OCI-LY1 (cell line): Measurements from ENCODE around the gene OTUB1.

Experiments used
- H2AFZ ChIP-seq: fragments of 200-600 bp; sonication (generic), shearing (Covaris generic); 2 replicates; pipeline ENCODE4 v1.6.0; 2014; ENCODE audit warnings: antibody characterized with exemption, mild to moderate bottlenecking, low read length
- H3F3A ChIP-seq: fragments of 200-600 bp; sonication (generic), shearing (Covaris generic); 2 replicates; pipeline ENCODE4 v1.6.0; 2014; ENCODE audit warnings: mild to moderate bottlenecking, antibody characterized with exemption, low read length, moderate library complexity; ENCODE audit not compliant: insufficient read depth
- H3K27ac ChIP-seq: fragments of 200-600 bp; sonication (generic); 2 replicates; pipeline ENCODE4 v1.5.1; 2014; ENCODE audit warnings: low read length, mixed run types, mild to moderate bottlenecking, low read depth; ENCODE audit not compliant: poor library complexity, severe bottlenecking
- H3K27me3 ChIP-seq: fragments of 200-600 bp; sonication (generic); 2 replicates; pipeline ENCODE4 v1.6.0; 2014; ENCODE audit warnings: antibody characterized with exemption, mild to moderate bottlenecking, low read length, moderate library complexity; ENCODE audit not compliant: insufficient read depth
- H3K36me3 ChIP-seq: fragments of 200-600 bp; sonication (generic); 2 replicates; pipeline ENCODE4 v1.6.1; 2014; ENCODE audit warnings: mild to moderate bottlenecking, antibody characterized with exemption, low read length, moderate library complexity, mixed read lengths; ENCODE audit not compliant: insufficient read depth
- H3K4me1 ChIP-seq: fragments of 200-600 bp; sonication (generic); 2 replicates; pipeline ENCODE4 v1.5.1; 2014; ENCODE audit warnings: mild to moderate bottlenecking, low read length, moderate library complexity; ENCODE audit not compliant: insufficient read depth, severe bottlenecking
- H3K4me2 ChIP-seq: fragments of 200-600 bp; sonication (generic), shearing (Covaris generic); 2 replicates; pipeline ENCODE4 v1.6.1; 2014; ENCODE audit warnings: low read length
- H3K4me3 ChIP-seq: fragments of 200-600 bp; sonication (generic); 2 replicates; pipeline ENCODE4 v1.5.1; 2014; ENCODE audit warnings: low read length, low read depth, mild to moderate bottlenecking, mixed read lengths; ENCODE audit not compliant: poor library complexity, severe bottlenecking
- H3K79me2 ChIP-seq: fragments of 200-600 bp; shearing (Covaris generic); 2 replicates; pipeline ENCODE4 v1.6.1; 2016; ENCODE audit warnings: mixed run types, low read length, mixed read lengths; ENCODE audit not compliant: insufficient read depth
- H3K9ac ChIP-seq: fragments of 200-600 bp; sonication (generic), shearing (Covaris generic); 2 replicates; pipeline ENCODE4 v1.6.1; 2014; ENCODE audit warnings: mild to moderate bottlenecking, low read length, mixed read lengths
- H3K9me2 ChIP-seq: fragments of 200-600 bp; sonication (generic), shearing (Covaris generic); 2 replicates; pipeline ENCODE4 v1.6.1; 2014; ENCODE audit warnings: low read depth, mild to moderate bottlenecking, low read length, mixed read lengths
- H3K9me3 ChIP-seq: fragments of 200-600 bp; shearing (Covaris generic); 2 replicates; pipeline ENCODE4 v1.6.1; 2014; ENCODE audit warnings: low read length, mixed read lengths
- H4K20me1 ChIP-seq: fragments of 200-600 bp; sonication (generic), shearing (Covaris generic); 2 replicates; pipeline ENCODE4 v1.6.0; 2016; ENCODE audit warnings: mild to moderate bottlenecking, low read length; ENCODE audit not compliant: insufficient read depth
- CTCF ChIP-seq: fragments of 200-600 bp; sonication (generic), shearing (Covaris generic); IDR thresholded peaks from 2 replicates; pipeline ENCODE4 v1.5.1; 2017; ENCODE audit warnings: mild to moderate bottlenecking, antibody characterized with exemption, low read length, moderate library complexity, mixed read lengths
- EZH2 ChIP-seq: fragments of 200-600 bp; sonication (generic), shearing (Covaris generic); IDR thresholded peaks from 2 replicates; pipeline ENCODE4 v1.8.0; 2017; ENCODE audit warnings: borderline replicate concordance, mixed run types, mild to moderate bottlenecking, antibody characterized with exemption, low read length, moderate library complexity, mixed read lengths

Gene OTUB1

GRCh38 chr11:64000740-64001483 lies 14.7 kb downstream of the OTUB1 start:
- Histone ChIP-seq H3K9ac (no peak overlapping the region), H4K20me1 (no peaks in the 10 kb centered on the region), H3K4me1 (peaks cover 21% of the 10 kb centered on the region), H3K9me2 (no peaks in the 10 kb centered on the region), H3K9me3 (no peaks in the 10 kb centered on the region), H3K27ac (no peak overlapping the region), H2AFZ (no peak overlapping the region), H3K79me2 (no peaks in the 10 kb centered on the region), H3F3A (no peaks in the 10 kb centered on the region), H3K36me3 (peaks cover 24% of the 10 kb centered on the region), H3K4me2 (peak overlapping the region; percentile 21), H3K27me3 (0 out of 2 replicates have a peak, but pooled peaks cover 4% of the 10 kb centered on the region), H3K4me3 (peak overlapping the region; percentile 29)
- TF ChIP-seq EZH2 (no peak), CTCF (no peak; the same call in none of the 2 replicates)

- no peak overlapping the region for H3K4me3 ChIP-seq
- no peaks in the 10 kb centered on the region for H3K9me3 ChIP-seq
- peaks cover 16% of the 10 kb centered on the region for H3K36me3 ChIP-seq
- H3K4me2 ChIP-seq = no peak overlapping the region
- no peak overlapping the region for H3K9ac ChIP-seq
- no peaks in the 10 kb centered on the region for H3K79me2 ChIP-seq
- H3K27me3 ChIP-seq = 0 out of 2 replicates have a peak, but pooled peaks cover 4% of the 10 kb centered on the region
- TF ChIP-seq CTCF (no peak), EZH2 (no peak)
- no peaks in the 10 kb centered on the region for H4K20me1 ChIP-seq
- no peaks in the 10 kb centered on the region for H3F3A ChIP-seq
- no peaks in the 10 kb centered on the region for H3K9me2 ChIP-seq
- H2AFZ ChIP-seq = no peak overlapping the region
- no peak overlapping the region for H3K27ac ChIP-seq
- peaks cover 21% of the 10 kb centered on the region for H3K4me1 ChIP-seq
Measured at GRCh38 chr11:64001484-64002420, 15.5 kb downstream of the OTUB1 start.

GRCh38 chr11:64003807-64004589 lies 17.8 kb downstream of the OTUB1 start:
- H3K4me3 ChIP-seq = no peak overlapping the region
- no peaks in the 10 kb centered on the region for H3K79me2 ChIP-seq
- TF ChIP-seq EZH2 (no peak), CTCF (no peak)
- peaks cover 17% of the 10 kb centered on the region for H3K4me1 ChIP-seq
- no peak overlapping the region for H3K27ac ChIP-seq
- no peaks in the 10 kb centered on the region for H4K20me1 ChIP-seq
- no peak overlapping the region for H2AFZ ChIP-seq
- H3K9me3 ChIP-seq = no peaks in the 10 kb centered on the region
- H3K27me3 ChIP-seq = peaks cover 9% of the 10 kb centered on the region; the same call in 1 of the 2 replicates
- H3K9ac ChIP-seq = no peak overlapping the region
- H3K36me3 ChIP-seq = no peaks in the 10 kb centered on the region
- H3F3A ChIP-seq = no peaks in the 10 kb centered on the region
- no peaks in the 10 kb centered on the region for H3K9me2 ChIP-seq
- no peak overlapping the region for H3K4me2 ChIP-seq
